IMR-90 (cell line): Measurements from ENCODE around the gene INTS11. TPM values are rescaled to one million over a fixed set of nuclear protein-coding genes. Genes with fewer than 3 reads are reported as not detected.

Experiments used
- ATAC-seq: fragments of 200-7000 bp; cut with Tn5 transposase; 2 replicates; pipeline ENCODE4 v1.9.1; 2020; ENCODE audit warnings: low read depth, mild to moderate bottlenecking, moderate library complexity
- BruUV-seq: library from RNA; stranded (reverse); fragments of 400-500 nt; replicated peaks from 2 replicates; lab custom pipeline; 2021; lab: Mats Ljungman, UMichigan
- CTCF ChIA-PET: fragments of 300-600 bp; formaldehyde crosslinking; extraction: SDS; loops from one replicate; lab custom pipeline; 2021; ENCODE audit warnings: antibody characterized with exemption; lab: Yijun Ruan, JAX
- POLR2A ChIA-PET: fragments of 300-600 bp; sonication (Branson Sonifier 250); formaldehyde crosslinking; loops from one replicate; lab custom pipeline; 2022; ENCODE audit warnings: antibody characterized with exemption; ENCODE audit not compliant: unreplicated experiment; lab: Charles Lee
- DNase-seq: peaks from one replicate; pipeline ENCODE4 v3.0.0; 2013
- H2AFZ ChIP-seq: replicated peaks from 2 replicates; pipeline ENCODE3; 2013; ENCODE audit warnings: low read length, mild to moderate bottlenecking; ENCODE audit not compliant: poor library complexity
- H2AK5ac ChIP-seq: 2 replicates; pipeline ENCODE4 v1.6.1; 2013; ENCODE audit warnings: low read depth, low read length, inconsistent platforms
- H2AK9ac ChIP-seq: replicated peaks from 2 replicates; pipeline ENCODE3; 2013; ENCODE audit warnings: mild to moderate bottlenecking, low read depth, low read length, moderate library complexity; ENCODE audit not compliant: poor library complexity
- H2BK120ac ChIP-seq: 2 replicates; pipeline ENCODE4 v1.6.1; 2013; ENCODE audit warnings: low read depth, low read length, inconsistent platforms
- H2BK15ac ChIP-seq: 3 replicates; pipeline ENCODE4 v1.6.1; 2013; ENCODE audit warnings: low read depth, low read length, inconsistent platforms
- H2BK20ac ChIP-seq: 2 replicates; pipeline ENCODE4 v1.6.1; 2013; ENCODE audit warnings: low read depth, mild to moderate bottlenecking, inconsistent platforms, low read length, moderate library complexity
- H2BK5ac ChIP-seq: 2 replicates; pipeline ENCODE4 v1.6.1; 2013; ENCODE audit warnings: mild to moderate bottlenecking, low read depth, low read length, inconsistent platforms; ENCODE audit not compliant: poor library complexity, severe bottlenecking
- H3K14ac ChIP-seq: replicated peaks from 2 replicates; pipeline ENCODE4 v1.6.1; 2013; ENCODE audit warnings: low read depth, low read length, inconsistent platforms
- H3K18ac ChIP-seq: 2 replicates; pipeline ENCODE4 v1.6.1; 2013; ENCODE audit warnings: low read depth, low read length, control low read depth
- H3K23ac ChIP-seq: 2 replicates; pipeline ENCODE4 v1.6.1; 2013; ENCODE audit warnings: low read depth, low read length, inconsistent platforms
- H3K27ac ChIP-seq: 2 replicates; pipeline ENCODE4 v1.5.1; 2013; ENCODE audit warnings: mild to moderate bottlenecking, control low read depth, low read length; ENCODE audit not compliant: insufficient read depth
- H3K27me3 ChIP-seq: 2 replicates; pipeline ENCODE4 v1.6.1; 2013; ENCODE audit warnings: low read length; ENCODE audit not compliant: control insufficient read depth, insufficient read depth
- H3K36me3 ChIP-seq: 2 replicates; pipeline ENCODE4 v1.6.1; 2013; ENCODE audit warnings: low read length, mixed read lengths; ENCODE audit not compliant: control insufficient read depth, insufficient read depth
- H3K4ac ChIP-seq: 2 replicates; pipeline ENCODE4 v1.6.1; 2013; ENCODE audit warnings: low read depth, low read length, inconsistent platforms
- H3K4me1 ChIP-seq: 2 replicates; pipeline ENCODE4 v1.6.1; 2013; ENCODE audit warnings: low read length, mixed read lengths; ENCODE audit not compliant: control insufficient read depth, insufficient read depth
- H3K4me2 ChIP-seq: 2 replicates; pipeline ENCODE4 v1.6.1; 2013; ENCODE audit warnings: low read depth, mild to moderate bottlenecking, control low read depth, low read length, moderate library complexity
- H3K4me3 ChIP-seq: 2 replicates; pipeline ENCODE4 v1.5.1; 2013; ENCODE audit warnings: low read depth, mild to moderate bottlenecking, control low read depth, low read length, moderate library complexity; ENCODE audit not compliant: insufficient read depth
- H3K56ac ChIP-seq: 2 replicates; pipeline ENCODE4 v1.6.1; 2013; ENCODE audit warnings: low read length, inconsistent platforms; ENCODE audit not compliant: insufficient read depth; ENCODE audit errors: extremely low read depth
- H3K79me1 ChIP-seq, 2 experiments: 2 replicates each; pipeline ENCODE4 v1.6.1; 2013; ENCODE audit warnings: low read length in 2 of 2, inconsistent platforms in 1 of 2, low read depth in 1 of 2
- H3K9ac ChIP-seq: 2 replicates; pipeline ENCODE4 v1.6.1; 2013; ENCODE audit warnings: low read depth, low read length, control low read depth
- H3K9me1 ChIP-seq: 2 replicates; pipeline ENCODE4 v1.6.1; 2013; ENCODE audit warnings: low read length, inconsistent platforms; ENCODE audit not compliant: insufficient read depth
- H3K9me3 ChIP-seq: 2 replicates; pipeline ENCODE4 v1.6.1; 2013; ENCODE audit warnings: low read length; ENCODE audit not compliant: control insufficient read depth, insufficient read depth
- H4K20me1 ChIP-seq: 2 replicates; pipeline ENCODE4 v1.6.1; 2013; ENCODE audit warnings: low read length, inconsistent platforms; ENCODE audit not compliant: insufficient read depth
- H4K5ac ChIP-seq: 2 replicates; pipeline ENCODE4 v1.6.1; 2013; ENCODE audit warnings: mild to moderate bottlenecking, low read depth, low read length, control low read depth
- H4K8ac ChIP-seq, 2 experiments: 2 replicates each; pipeline ENCODE4 v1.6.1; 2013; ENCODE audit warnings: low read depth in 2 of 2, low read length in 2 of 2, control low read depth in 1 of 2, inconsistent platforms in 1 of 2
- H4K91ac ChIP-seq: 2 replicates; pipeline ENCODE4 v1.6.1; 2013; ENCODE audit warnings: low read depth, low read length, inconsistent platforms; ENCODE audit not compliant: insufficient read depth
- BHLHE40 ChIP-seq: fragments of 150-350 bp; IDR thresholded peaks from 2 replicates; pipeline ENCODE4 v1.6.1; 2016; ENCODE audit warnings: mild to moderate bottlenecking, low read depth, low read length
- CEBPB ChIP-seq: IDR thresholded peaks from 2 replicates; pipeline ENCODE4 v1.6.1; 2012; ENCODE audit warnings: low read depth, low read length, improper control_type of control experiment
- FOS ChIP-seq: fragments of 150-350 bp; IDR thresholded peaks from 2 replicates; pipeline ENCODE4 v1.6.1; 2016; ENCODE audit warnings: low read depth, low read length
- MXI1 ChIP-seq: IDR thresholded peaks from 2 replicates; pipeline ENCODE4 v1.6.1; 2012; ENCODE audit warnings: low read depth, mild to moderate bottlenecking, low read length, moderate library complexity, borderline replicate concordance
- NFE2L2 ChIP-seq: fragments of 150-350 bp; IDR thresholded peaks from 2 replicates; pipeline ENCODE4 v1.6.1; 2016; ENCODE audit warnings: low read depth, mild to moderate bottlenecking, low read length
- POLR2A ChIP-seq: IDR thresholded peaks from 2 replicates; pipeline ENCODE4 v1.6.1; 2012; ENCODE audit warnings: mild to moderate bottlenecking, low read depth, low read length
- RAD21 ChIP-seq: IDR thresholded peaks from 2 replicates; pipeline ENCODE4 v1.6.1; 2012; ENCODE audit warnings: low read length, improper control_type of control experiment
- RCOR1 ChIP-seq: IDR thresholded peaks from 2 replicates; pipeline ENCODE4 v1.6.1; 2012; ENCODE audit warnings: mild to moderate bottlenecking, low read length, improper control_type of control experiment; ENCODE audit not compliant: insufficient replicate concordance
- RFX5 ChIP-seq: IDR thresholded peaks from 2 replicates; pipeline ENCODE4 v1.8.0; 2012; ENCODE audit warnings: low read depth, mild to moderate bottlenecking, low read length, moderate library complexity
- SMC3 ChIP-seq: fragments of 150-350 bp; IDR thresholded peaks from 2 replicates; pipeline ENCODE4 v1.6.1; 2016; ENCODE audit warnings: low read depth, mild to moderate bottlenecking, antibody characterized with exemption, low read length, moderate library complexity
- USF2 ChIP-seq: fragments of 150-350 bp; IDR thresholded peaks from 2 replicates; pipeline ENCODE4 v1.6.1; 2017; ENCODE audit warnings: mild to moderate bottlenecking, antibody characterized with exemption, low read length, low read depth
- WGBS, 2 experiments: methylation state at CpG; one replicate each; pipeline versions ENCODE4 v1.1.5 to v1.1.7; 2013; ENCODE audit warnings: missing lambda C conversion rate in 2 of 2; ENCODE audit not compliant: insufficient read length in 1 of 2; ENCODE audit errors: extremely low coverage in 2 of 2; 5-methylcytosine and 5-hydroxymethylcytosine counted together
- dilution Hi-C: fragments of 300-500 bp; cut with HindIII; formaldehyde crosslinking; loops from one replicate; pipeline ENCODE4 v1.14.3; 2018; ENCODE audit warnings: low sequenced_read_pairs; ENCODE audit not compliant: unreplicated experiment
- in situ Hi-C: fragments of 300-500 bp; cut with MboI; formaldehyde crosslinking; loops from 3 replicates; pipeline ENCODE4 v1.14.3; 2019; ENCODE audit warnings: low sequenced_read_pairs, inconsistent platforms, mixed read lengths
- intact Hi-C: fragments of 100-400 bp; cut with micrococcal nuclease; formaldehyde crosslinking; loops from 2 replicates; pipeline ENCODE4 v1.10.0; 2022
- polyA plus RNA-seq, 3 experiments: library from polyadenylated mRNA; depleted of rRNA; stranded (reverse); fragments of >200 nt; gene quantifications; 2 replicates each; pipeline ENCODE4 v1.2.3, GENCODE V29; 2012; ENCODE audit warnings: low replicate concordance in 1 of 3
- total RNA-seq: library from RNA; depleted of rRNA; stranded (reverse); fragments of >200 nt; gene quantifications from 2 replicates; pipeline ENCODE4 v1.2.3, GENCODE V29; 2012

Gene INTS11
- total and polyA plus RNA-seq, 2 of the 4 experiments (the other 2 are of a cell fraction): 56.1 to 123 TPM

GRCh38 chr1:1342584-1343115, 18.2 kb upstream of the INTS11 start:
- H3K4me1 ChIP-seq: peaks cover 28% of the 10 kb centered on the region
- 88% methylated on average over 5 of the region's 18 CpGs; no CpG with 5 or more reads in 1 of the 2 experiments for WGBS, 2 experiments
- peaks cover 34% of the 10 kb centered on the region for H3K36me3 ChIP-seq
- H2AK5ac ChIP-seq: no peak overlapping the region
- no peak overlapping the region for H3K27ac ChIP-seq
- CTCF ChIA-PET: no interaction called here
- dilution Hi-C loops: no loop called here
- no TSS peak for BruUV-seq
- peaks cover 13% of the 10 kb centered on the region for H3K9me1 ChIP-seq
- H4K91ac ChIP-seq: no peak overlapping the region
- no peak overlapping the region for H4K8ac ChIP-seq
- H3K4me3 ChIP-seq: no peak overlapping the region
- H3K56ac ChIP-seq: no peak overlapping the region
- no peak overlapping the region for H3K9ac ChIP-seq
- H3K9me3 ChIP-seq: no peaks in the 10 kb centered on the region
- H2BK5ac ChIP-seq: no peak overlapping the region
- DNase-seq: no peak
- in situ Hi-C loops: no loop called here
- intact Hi-C loops: no loop called here
- no peak for TF ChIP-seq MXI1
- TF ChIP-seq RAD21: no peak
- TF ChIP-seq CEBPB: no peak
- no peak for TF ChIP-seq RCOR1
- TF ChIP-seq SMC3: no peak
- no peak for TF ChIP-seq POLR2A
- no peak for TF ChIP-seq USF2
- TF ChIP-seq RFX5: no peak
- no peak for TF ChIP-seq FOS
- TF ChIP-seq NFE2L2: no peak
- no peak for TF ChIP-seq BHLHE40
- H2BK15ac ChIP-seq: no peak overlapping the region
- no peaks in the 10 kb centered on the region for H3K27me3 ChIP-seq
- H2AFZ ChIP-seq: no peak overlapping the region
- no peak overlapping the region for H2BK120ac ChIP-seq
- no peak overlapping the region for H2AK9ac ChIP-seq
- no peak overlapping the region for H4K5ac ChIP-seq
- ATAC-seq: no peak
- H4K20me1 ChIP-seq: peaks cover 60% of the 10 kb centered on the region
- H2BK20ac ChIP-seq: no peak overlapping the region
- H3K14ac ChIP-seq: no peak overlapping the region
- peaks cover 12 to 63% of the 10 kb centered on the region in 2 experiments for H3K79me1 ChIP-seq
- H3K23ac ChIP-seq: no peak overlapping the region
- no peak overlapping the region for H3K18ac ChIP-seq
- no peak overlapping the region for H3K4ac ChIP-seq
- POLR2A ChIA-PET: no interaction called here
- H3K4me2 ChIP-seq: no peak overlapping the region
